GM10266 (cell line): ENCODE results near the gene TMEM38B.
"Not testable (repeated sequence)": the region's sequence is repeated elsewhere in the genome, so short reads cannot be mapped to it uniquely, and the experiment has no call there.

ENCODE experiments used
- DNase-seq: peaks from one replicate; pipeline ENCODE4 v3.0.0; 2012; ENCODE audit errors: extremely low spot score
- TF ChIP-seq, protein P1 (sequence below): IDR thresholded peaks from 2 replicates; pipeline ENCODE4 v1.5.1; 2012; ENCODE audit warnings: mild to moderate bottlenecking, low read depth; ENCODE audit not compliant: control insufficient read depth, insufficient read depth; ENCODE audit errors: missing control alignments

The TMEM38B gene

DNA sequence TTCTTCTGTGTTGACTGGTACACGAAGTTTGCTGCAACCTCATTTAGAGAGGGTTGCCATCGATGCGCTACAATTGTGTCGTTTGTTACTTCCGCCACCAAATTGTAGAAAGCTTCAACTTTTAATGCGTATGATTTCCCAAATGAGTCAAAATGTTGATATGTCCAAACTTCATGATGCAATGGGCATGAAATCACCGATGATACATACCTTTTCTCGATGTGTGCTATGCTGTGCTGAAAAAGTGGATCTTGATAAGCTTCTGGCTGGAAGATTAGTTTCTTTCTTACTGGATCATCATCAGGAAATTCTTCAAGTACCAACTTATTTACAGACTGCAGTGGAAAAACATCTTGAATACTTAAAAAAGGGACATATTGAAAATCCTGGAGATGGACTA is 65.7 kb downstream of the TMEM38B start:
- no peak for DNase-seq
- TF ChIP-seq, protein P1, sequence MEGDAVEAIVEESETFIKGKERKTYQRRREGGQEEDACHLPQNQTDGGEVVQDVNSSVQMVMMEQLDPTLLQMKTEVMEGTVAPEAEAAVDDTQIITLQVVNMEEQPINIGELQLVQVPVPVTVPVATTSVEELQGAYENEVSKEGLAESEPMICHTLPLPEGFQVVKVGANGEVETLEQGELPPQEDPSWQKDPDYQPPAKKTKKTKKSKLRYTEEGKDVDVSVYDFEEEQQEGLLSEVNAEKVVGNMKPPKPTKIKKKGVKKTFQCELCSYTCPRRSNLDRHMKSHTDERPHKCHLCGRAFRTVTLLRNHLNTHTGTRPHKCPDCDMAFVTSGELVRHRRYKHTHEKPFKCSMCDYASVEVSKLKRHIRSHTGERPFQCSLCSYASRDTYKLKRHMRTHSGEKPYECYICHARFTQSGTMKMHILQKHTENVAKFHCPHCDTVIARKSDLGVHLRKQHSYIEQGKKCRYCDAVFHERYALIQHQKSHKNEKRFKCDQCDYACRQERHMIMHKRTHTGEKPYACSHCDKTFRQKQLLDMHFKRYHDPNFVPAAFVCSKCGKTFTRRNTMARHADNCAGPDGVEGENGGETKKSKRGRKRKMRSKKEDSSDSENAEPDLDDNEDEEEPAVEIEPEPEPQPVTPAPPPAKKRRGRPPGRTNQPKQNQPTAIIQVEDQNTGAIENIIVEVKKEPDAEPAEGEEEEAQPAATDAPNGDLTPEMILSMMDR: no peak

DNA sequence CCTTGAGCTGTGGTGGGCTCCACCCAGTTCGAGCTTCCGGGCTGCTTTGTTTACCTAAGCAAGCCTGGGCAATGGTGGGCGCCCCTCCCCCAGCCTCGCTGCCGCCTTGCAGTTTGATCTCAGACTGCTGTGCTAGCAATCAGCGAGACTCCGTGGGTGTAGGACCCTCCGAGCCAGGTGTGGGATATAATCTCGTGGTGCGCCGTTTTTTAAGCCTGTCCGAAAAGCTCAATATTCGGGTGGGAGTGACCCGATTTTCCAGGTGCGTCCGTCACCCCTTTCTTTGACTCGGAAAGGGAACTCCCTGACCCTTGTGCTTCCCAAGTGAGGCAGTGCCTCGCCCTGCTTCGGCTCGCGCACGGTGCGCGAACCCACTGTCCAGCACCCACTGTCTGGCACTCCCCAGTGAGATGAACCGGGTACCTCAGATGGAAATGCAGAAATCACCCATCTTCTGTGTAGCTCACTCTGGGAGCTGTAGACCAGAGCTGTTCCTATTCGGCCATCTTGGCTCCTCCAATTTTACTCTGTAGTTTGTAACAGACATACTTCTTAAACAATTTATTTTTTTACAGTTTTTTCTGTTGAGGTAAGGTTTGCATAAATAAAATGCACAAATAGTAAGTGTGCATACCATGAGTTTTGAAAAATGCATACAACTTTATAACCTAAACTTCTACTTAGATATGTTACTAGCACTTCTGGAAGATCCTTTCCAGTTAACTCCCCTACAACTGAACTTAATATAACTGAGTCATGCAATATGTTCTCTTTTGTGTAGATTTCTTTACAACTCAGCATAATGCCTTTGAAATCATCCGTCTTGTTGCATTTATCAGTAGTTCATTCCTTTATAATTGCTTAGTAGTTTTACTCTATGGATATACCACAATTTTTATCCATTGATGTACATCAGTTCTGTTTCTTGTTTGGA is 88.5 kb downstream of the TMEM38B start:
- DNase-seq: not testable (repeated sequence)

DNA sequence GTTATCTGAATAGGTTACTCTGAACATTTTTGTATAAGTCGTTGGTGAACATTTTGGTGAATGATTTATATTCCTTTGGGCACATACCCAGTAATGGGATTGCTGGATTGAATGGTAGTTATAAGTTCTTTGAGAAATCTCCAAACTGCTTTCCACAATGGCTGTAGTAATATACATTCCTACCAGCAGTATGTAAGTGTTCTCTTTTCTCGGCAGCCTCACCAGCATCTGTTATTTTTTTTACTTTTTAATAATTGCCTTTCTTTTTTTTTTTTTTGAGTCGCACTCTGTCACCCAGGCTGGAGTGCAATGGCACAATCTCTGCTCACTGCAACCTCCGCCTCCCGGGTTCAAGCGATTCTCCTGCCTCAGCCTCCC is 89.1 kb downstream of the TMEM38B start:
- not testable (repeated sequence) for DNase-seq

DNA sequence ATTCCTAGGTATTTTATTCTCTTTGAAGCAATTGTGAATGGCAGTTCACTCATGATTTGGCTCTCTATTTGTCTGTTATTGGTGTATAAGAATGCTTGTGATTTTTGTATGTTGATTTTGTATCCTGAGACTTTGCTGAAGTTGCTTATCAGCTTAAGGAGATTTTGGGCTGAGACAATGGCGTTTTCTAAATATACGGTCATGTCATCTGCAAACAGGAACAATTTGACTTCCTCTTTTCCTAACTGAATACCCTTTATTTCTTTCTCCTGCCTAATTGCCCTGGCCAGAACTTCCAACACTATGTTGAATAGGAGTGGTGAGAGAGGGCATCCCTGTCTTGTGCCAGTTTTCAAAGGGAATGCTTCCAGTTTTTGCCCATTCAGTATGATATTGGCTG is 92.5 kb downstream of the TMEM38B start:
- not testable (repeated sequence) for DNase-seq

DNA sequence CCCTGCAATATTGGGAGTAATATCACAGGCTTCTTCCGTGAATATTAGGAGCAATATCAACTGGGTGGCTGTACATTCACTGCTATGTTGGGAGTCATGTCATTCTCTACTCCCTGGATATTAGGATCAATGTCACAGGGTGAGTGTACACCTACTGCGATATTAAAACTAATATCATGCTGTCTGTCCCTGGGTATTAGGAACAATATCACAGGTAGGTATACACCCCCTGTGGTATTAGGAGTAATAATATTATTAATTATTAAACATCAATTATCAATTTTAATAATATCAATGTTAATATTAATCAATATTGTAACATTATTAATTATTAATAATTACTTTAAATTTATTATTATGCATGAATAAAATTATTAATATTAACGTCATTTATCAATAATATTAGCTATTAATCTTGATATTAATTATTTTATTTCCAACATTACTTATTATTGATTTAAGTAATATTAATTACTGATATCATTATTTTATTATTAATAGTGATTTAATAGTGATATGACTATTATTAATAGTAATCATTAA is 121.9 kb downstream of the TMEM38B start:
- TF ChIP-seq, protein P1: no peak
- no peak for DNase-seq

DNA sequence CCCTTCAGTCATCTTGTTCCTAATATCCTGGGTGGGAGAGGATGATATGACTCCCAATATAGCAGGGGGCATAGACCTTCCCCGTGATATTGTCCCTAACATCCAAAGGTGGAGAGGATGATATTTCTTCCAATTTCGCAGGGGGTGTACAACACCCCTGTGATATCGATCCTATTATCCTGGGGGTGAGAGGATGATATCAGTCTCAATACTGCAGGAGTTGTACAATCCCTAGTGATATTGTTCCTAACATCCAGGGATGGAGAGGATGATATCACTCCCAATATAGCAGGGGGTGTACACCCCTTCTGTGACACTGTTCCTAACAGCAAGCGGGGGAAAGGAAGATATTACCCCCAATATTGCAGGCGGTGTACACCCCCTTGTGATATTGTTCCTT is 122.6 kb downstream of the TMEM38B start:
- no peak for DNase-seq
- TF ChIP-seq, protein P1: no peak

DNA sequence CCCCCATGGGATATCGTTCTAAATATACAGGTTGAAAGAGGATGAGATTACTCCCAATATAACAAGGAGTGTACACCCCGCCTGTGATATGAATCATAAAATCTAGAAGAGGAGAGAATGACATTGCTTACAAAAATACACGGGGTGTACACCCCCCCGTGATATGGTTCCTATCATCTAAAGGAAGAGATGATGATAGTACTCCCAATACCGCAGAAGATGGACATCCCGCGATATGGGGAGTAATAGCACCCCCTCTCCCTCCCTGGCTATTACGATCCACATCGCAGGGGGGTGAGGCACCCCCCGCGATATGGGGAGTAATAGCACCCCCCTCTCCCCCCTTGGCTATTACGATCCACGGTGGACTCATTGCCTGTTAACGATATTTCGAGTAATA is 124.6 kb downstream of the TMEM38B start:
- TF ChIP-seq, protein P1: no peak
- DNase-seq: no peak

DNA sequence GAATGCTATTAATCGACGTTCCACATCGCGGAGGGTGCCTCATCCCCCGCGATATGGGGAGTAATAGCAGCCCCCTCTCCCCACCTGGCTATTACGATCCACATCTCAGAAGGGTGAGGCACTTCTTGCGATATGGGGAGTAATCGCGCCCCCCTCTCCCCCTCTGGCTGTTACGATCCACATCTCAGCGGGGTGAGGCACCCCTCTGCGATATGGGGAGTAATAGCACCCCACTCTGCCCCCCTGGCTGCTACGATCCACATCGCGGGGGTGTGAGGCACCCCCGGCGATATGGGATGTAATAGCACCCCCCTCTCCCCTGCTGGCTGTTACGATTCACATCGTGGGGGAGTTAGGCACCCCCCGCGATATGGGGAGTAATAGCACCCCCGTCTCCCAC is 128.5 kb downstream of the TMEM38B start:
- TF ChIP-seq, protein P1: no peak
- no peak for DNase-seq
